NCI-H2081 treated with DMSO at 0.1 percent for 48 hours (cell line): ENCODE results near the gene DAB2IP.
"Not testable (repeated sequence)": the region's sequence is repeated elsewhere in the genome, so short reads cannot be mapped to it uniquely, and the experiment has no call there.

Experiments
- DNase-seq: peaks from one replicate; lab custom pipeline; 2025; lab: John Stamatoyannopoulos, UW

The DAB2IP gene

GRCh38 chr9:121651295-121652020 lies at the start of gene DAB2IP:
TSS of gene DAB2IP (plus strand) at chr9:121651634. CDS start at chr9:121651776, 142 bp downstream.
- no peak for DNase-seq

GRCh38 chr9:121603028-121603427 lies 48.4 kb upstream of the DAB2IP start:
- DNase-seq = no peak

- no peak for DNase-seq
Measured at GRCh38 chr9:121604242-121604641, 47.2 kb upstream of the DAB2IP start.

GRCh38 chr9:121604654-121605053 lies 46.8 kb upstream of the DAB2IP start:
- no peak for DNase-seq

GRCh38 chr9:121607434-121608167 lies 43.8 kb upstream of the DAB2IP start:
- DNase-seq = no peak

- DNase-seq = no peak
Measured at GRCh38 chr9:121608168-121608853, 43.1 kb upstream of the DAB2IP start.

GRCh38 chr9:121609822-121610637 lies 41.4 kb upstream of the DAB2IP start:
- DNase-seq = no peak

GRCh38 chr9:121610638-121610953 lies 40.8 kb upstream of the DAB2IP start:
- no peak for DNase-seq

GRCh38 chr9:121612511-121612998 lies 38.9 kb upstream of the DAB2IP start:
- no peak for DNase-seq

- DNase-seq = no peak
Measured at GRCh38 chr9:121613009-121613752, 38.3 kb upstream of the DAB2IP start.

GRCh38 chr9:121616123-121616755 lies 35.2 kb upstream of the DAB2IP start:
- no peak for DNase-seq

- DNase-seq = no peak
Measured at GRCh38 chr9:121618504-121618903, 32.9 kb upstream of the DAB2IP start.

GRCh38 chr9:121618910-121619309 lies 32.5 kb upstream of the DAB2IP start:
- DNase-seq = not testable (repeated sequence)

GRCh38 chr9:121619545-121620324 lies 31.7 kb upstream of the DAB2IP start:
- DNase-seq = no peak

- no peak for DNase-seq
Measured at GRCh38 chr9:121620325-121620673, 31.1 kb upstream of the DAB2IP start.

GRCh38 chr9:121620777-121621449 lies 30.5 kb upstream of the DAB2IP start:
- no peak for DNase-seq

- no peak for DNase-seq
Measured at GRCh38 chr9:121622387-121623203, 28.8 kb upstream of the DAB2IP start.

GRCh38 chr9:121623430-121623829 lies 28.0 kb upstream of the DAB2IP start:
- DNase-seq = not testable (repeated sequence)

GRCh38 chr9:121625590-121625989 lies 25.8 kb upstream of the DAB2IP start:
- no peak for DNase-seq
